Esophagus squamous epithelium (tissue), 5 donors: Measurements from ENCODE around the gene CTSA. TPM values are rescaled to one million over a fixed set of nuclear protein-coding genes. Genes with fewer than 3 reads are reported as not detected.
A peak's percentile ranks its signal among the peaks of the same experiment; 100 is the strongest.
"Not testable (repeated sequence)": the region's sequence is repeated elsewhere in the genome, so short reads cannot be mapped to it uniquely, and the experiment has no call there.

Source experiments
- DNase-seq: peaks from one replicate; lab custom pipeline; 2025; lab: John Stamatoyannopoulos, UW
- H3K27ac ChIP-seq, 4 donors: fragments of 200-600 bp; sonication (generic); one replicate each; pipeline ENCODE4 v1.5.1; 2016 to 2019; ENCODE audit warnings: mild to moderate bottlenecking in 1 of 4
- H3K27me3 ChIP-seq, 4 donors: fragments of 200-600 bp; sonication (generic); 1 replicate in 3 of 4; 2 replicates in 1 of 4; pipeline versions ENCODE4 v1.5.1 to v1.6.0; 2017 to 2021; ENCODE audit warnings: antibody characterized with exemption in 1 of 4
- H3K36me3 ChIP-seq, 3 donors: fragments of 200-600 bp; sonication (generic); one replicate each; pipeline ENCODE4 v1.5.1; 2016 to 2019
- H3K4me1 ChIP-seq, 3 donors: fragments of 200-600 bp; sonication (generic); one replicate each; pipeline ENCODE4 v1.5.1; 2017 to 2019
- H3K4me3 ChIP-seq, 4 donors: fragments of 200-600 bp; sonication (generic); 1 replicate in 3 of 4; 2 replicates in 1 of 4; pipeline ENCODE4 v1.5.1; 2016 to 2019; ENCODE audit warnings: mild to moderate bottlenecking in 2 of 4, moderate library complexity in 1 of 4
- H3K9me3 ChIP-seq, 3 donors: fragments of 200-600 bp; sonication (generic); one replicate each; pipeline ENCODE4 v1.5.1; 2016 to 2019
- CTCF ChIP-seq, 6 experiments: fragments of 450-650 bp in 4 of 6; fragments of 200-600 bp in 2 of 6; sonication (generic) in 2 of 6; IDR thresholded peaks; one replicate each; pipeline ENCODE4 v1.5.1; 2016 to 2019; ENCODE audit warnings: antibody characterized with exemption in 6 of 6, mild to moderate bottlenecking in 4 of 6, moderate library complexity in 4 of 6
- POLR2A ChIP-seq, 4 donors: fragments of 450-650 bp; IDR thresholded peaks; one replicate each; pipeline ENCODE4 v1.6.1; 2017; ENCODE audit warnings: antibody characterized with exemption in 4 of 4, mild to moderate bottlenecking in 4 of 4, moderate library complexity in 3 of 4
- WGBS, 2 donors: methylation state at CpG; one replicate each; pipeline ENCODE4 v1.1.5; 2018; 5-methylcytosine and 5-hydroxymethylcytosine counted together
- intact Hi-C: fragments of 100-400 bp; cut with DNase I; formaldehyde crosslinking; loops from one replicate; pipeline ENCODE4 v1.15.0; 2022
- total RNA-seq, 4 donors: library from RNA; depleted of rRNA; stranded (reverse); fragments of >200 nt; gene quantifications; one replicate each; pipeline ENCODE4 v1.1.0, GENCODE V29; 2016
- donor health status: DM: yes; HTN: yes; CAD: no.

Gene CTSA
- total RNA-seq, 4 donors from 2014 or later = 44.5 to 74.8 (median 56.8) TPM

GRCh38 chr20:45867819-45868176, 23.3 kb upstream of the CTSA start:
- no peaks in the 10 kb centered on the region for H3K4me1 ChIP-seq
- TF ChIP-seq POLR2A (IDR thresholded peaks at IDR 0.05) (no peak), CTCF (IDR thresholded peaks at IDR 0.05) (no peak)
- intact Hi-C loops = no loop called here
- H3K4me3 ChIP-seq = no peak overlapping the region
- no peak for DNase-seq
- H3K27me3 ChIP-seq = no peaks in the 10 kb centered on the region
- H3K27ac ChIP-seq = no peak overlapping the region
- H3K36me3 ChIP-seq = no peaks in the 10 kb centered on the region
- H3K9me3 ChIP-seq = no peaks in the 10 kb centered on the region

- TF ChIP-seq POLR2A (IDR thresholded peaks at IDR 0.05) (no peak), CTCF (IDR thresholded peaks at IDR 0.05) (no peak)
- peak overlapping the region in 2 of 4 donors; percentile 20 to 57 for H3K27ac ChIP-seq
These were observed 18.5 kb upstream of the CTSA start for GRCh38 chr20:45872626-45873025.

GRCh38 chr20:45873409-45874103, 17.6 kb upstream of the CTSA start:
- TF ChIP-seq CTCF (IDR thresholded peaks at IDR 0.05) (no peak), POLR2A (IDR thresholded peaks at IDR 0.05) (no peak)
- Histone ChIP-seq H3K27me3 (no peaks in the 10 kb centered on the region), H3K4me1 (no peaks in the 10 kb centered on the region), H3K27ac (peak overlapping the region in 1 of 4 donors; percentile 57), H3K9me3 (no peaks in the 10 kb centered on the region), H3K36me3 (peaks cover 0 to 22% (median 5%) of the 10 kb centered on the region in 3 donors), H3K4me3 (no peak overlapping the region)
- DNase-seq = no peak
- WGBS, 2 donors = 73 to 83% methylated on average over 1 of the region's 1 CpG
- intact Hi-C loops = no loop called here

More at GRCh38 chr20:45872626-45873025, 18.5 kb upstream of the CTSA start:
- Histone ChIP-seq H3K9me3 (no peaks in the 10 kb centered on the region), H3K27me3 (no peaks in the 10 kb centered on the region), H3K36me3 (peaks cover 0 to 12% (median 5%) of the 10 kb centered on the region in 3 donors), H3K4me1 (no peaks in the 10 kb centered on the region), H3K4me3 (no peak overlapping the region)
- 83 to 89% methylated on average over 4 of the region's 4 CpGs for WGBS, 2 donors
- DNase-seq = no peak
- intact Hi-C loops = no loop called here

GRCh38 chr20:45874104-45874481, 17.0 kb upstream of the CTSA start:
- H3K4me1 ChIP-seq, H3K27ac ChIP-seq, DNase-seq, H3K9me3 ChIP-seq, H3K27me3 ChIP-seq, H3K4me3 ChIP-seq, intact Hi-C loops: not testable (repeated sequence)
- peaks cover 0 to 22% (median 5%) of the 10 kb centered on the region in 3 donors for H3K36me3 ChIP-seq
- TF ChIP-seq CTCF (IDR thresholded peaks at IDR 0.05) = peak in 1 of 6 experiments; percentile 2
- 85 to 89% methylated on average over 8 to 10 of the region's 10 CpGs for WGBS, 2 donors

GRCh38 chr20:45874576-45874975, 16.6 kb upstream of the CTSA start:
- TF ChIP-seq POLR2A (IDR thresholded peaks at IDR 0.05) (no peak), CTCF (IDR thresholded peaks at IDR 0.05) (no peak)
- Histone ChIP-seq H3K9me3 (no peaks in the 10 kb centered on the region), H3K27me3 (no peaks in the 10 kb centered on the region), H3K4me1 (no peaks in the 10 kb centered on the region), H3K4me3 (no peak overlapping the region), H3K27ac (no peak overlapping the region), H3K36me3 (peaks cover 0 to 22% (median 5%) of the 10 kb centered on the region in 3 donors)
- WGBS, 2 donors = 63 to 70% methylated on average over 4 of the region's 4 CpGs
- DNase-seq = no peak
- intact Hi-C loops = no loop called here
